HG02938 (cell line): ENCODE measurements around the gene PACC1.
"Not testable (repeated sequence)": the region's sequence is repeated elsewhere in the genome, so short reads cannot be mapped to it uniquely, and the experiment has no call there.

Experiments used
- ATAC-seq: cut with Tn5 transposase; IDR thresholded peaks from one replicate; pipeline ENCODE4 v1.9.1; 2021; ENCODE audit warnings: mild to moderate bottlenecking, moderate library complexity; ENCODE audit not compliant: unreplicated experiment

PACC1 gene

GRCh38 chr1:212344905-212345304, 69.8 kb downstream of the PACC1 start:
- no peak for ATAC-seq

GRCh38 chr1:212341090-212341489, 73.6 kb downstream of the PACC1 start:
- no peak for ATAC-seq

GRCh38 chr1:212329105-212329504, 85.6 kb downstream of the PACC1 start:
- no peak for ATAC-seq

- ATAC-seq: no peak
Measured at GRCh38 chr1:212328248-212328647, 86.4 kb downstream of the PACC1 start.

- no peak for ATAC-seq
Measured at GRCh38 chr1:212326541-212326940, 88.1 kb downstream of the PACC1 start.

GRCh38 chr1:212323066-212323465, 91.6 kb downstream of the PACC1 start:
- ATAC-seq: no peak

GRCh38 chr1:212321031-212321430, 93.7 kb downstream of the PACC1 start:
- ATAC-seq: not testable (repeated sequence)

- no peak for ATAC-seq
Measured at GRCh38 chr1:212317916-212318315, 96.8 kb downstream of the PACC1 start.

- no peak for ATAC-seq
Measured at GRCh38 chr1:212315907-212316306, 98.8 kb downstream of the PACC1 start.

- no peak for ATAC-seq
Measured at GRCh38 chr1:212315184-212315583, 99.5 kb downstream of the PACC1 start.
